ENCODE measurements around the gene TMEM150B.

DNA sequence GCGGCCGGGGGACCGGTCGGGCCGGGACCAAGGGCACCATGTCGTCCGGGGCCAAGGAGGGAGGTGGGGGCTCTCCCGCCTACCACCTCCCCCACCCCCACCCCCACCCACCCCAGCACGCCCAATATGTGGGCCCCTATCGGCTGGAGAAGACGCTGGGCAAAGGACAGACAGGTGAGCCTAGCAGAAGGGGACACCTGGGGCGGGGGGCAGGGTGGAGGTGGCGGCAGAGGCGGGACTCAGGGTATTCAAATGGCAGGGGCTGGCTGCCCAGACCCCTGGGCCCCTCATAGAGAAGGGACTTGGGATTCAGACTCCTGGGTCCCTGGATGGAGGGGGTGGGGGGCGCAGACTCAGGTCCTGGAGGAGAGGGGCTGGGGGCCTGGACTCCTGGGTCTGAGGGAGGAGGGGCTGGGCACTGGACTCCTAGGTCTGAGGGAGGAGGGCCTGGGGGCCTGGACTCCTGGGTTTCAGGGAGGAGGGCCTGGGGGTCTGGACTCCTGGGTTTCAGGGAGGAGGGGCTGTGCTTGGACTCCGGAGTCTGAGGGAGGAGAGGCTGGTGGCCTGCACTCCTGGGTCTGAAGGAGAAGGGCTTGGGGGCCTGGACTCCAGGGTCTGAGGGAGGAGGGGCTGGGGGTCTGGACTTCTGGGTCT lies 40.6 kb downstream of the TMEM150B start:
- TF ChIP-seq, protein P1, sequence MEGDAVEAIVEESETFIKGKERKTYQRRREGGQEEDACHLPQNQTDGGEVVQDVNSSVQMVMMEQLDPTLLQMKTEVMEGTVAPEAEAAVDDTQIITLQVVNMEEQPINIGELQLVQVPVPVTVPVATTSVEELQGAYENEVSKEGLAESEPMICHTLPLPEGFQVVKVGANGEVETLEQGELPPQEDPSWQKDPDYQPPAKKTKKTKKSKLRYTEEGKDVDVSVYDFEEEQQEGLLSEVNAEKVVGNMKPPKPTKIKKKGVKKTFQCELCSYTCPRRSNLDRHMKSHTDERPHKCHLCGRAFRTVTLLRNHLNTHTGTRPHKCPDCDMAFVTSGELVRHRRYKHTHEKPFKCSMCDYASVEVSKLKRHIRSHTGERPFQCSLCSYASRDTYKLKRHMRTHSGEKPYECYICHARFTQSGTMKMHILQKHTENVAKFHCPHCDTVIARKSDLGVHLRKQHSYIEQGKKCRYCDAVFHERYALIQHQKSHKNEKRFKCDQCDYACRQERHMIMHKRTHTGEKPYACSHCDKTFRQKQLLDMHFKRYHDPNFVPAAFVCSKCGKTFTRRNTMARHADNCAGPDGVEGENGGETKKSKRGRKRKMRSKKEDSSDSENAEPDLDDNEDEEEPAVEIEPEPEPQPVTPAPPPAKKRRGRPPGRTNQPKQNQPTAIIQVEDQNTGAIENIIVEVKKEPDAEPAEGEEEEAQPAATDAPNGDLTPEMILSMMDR (IDR thresholded peaks at IDR 0.05; ENCODE audit: borderline replicate concordance, extremely low read depth, low read length, poor library complexity, severe bottlenecking): no peak
- TF ChIP-seq EZH2 (IDR thresholded peaks at IDR 0.05; ENCODE audit: borderline replicate concordance, low read depth, low read length, severe bottlenecking): no peak

Data from DND-41 (cell line).